GM12873 (cell line): Measurements from ENCODE around the gene AS3MT.

Experiments used
- TF ChIP-seq, protein P1 (sequence below): IDR thresholded peaks from 2 replicates; pipeline ENCODE4 v1.5.1; 2012; ENCODE audit warnings: low read depth, mild to moderate bottlenecking, moderate library complexity, low read length, control low read depth; ENCODE audit not compliant: insufficient read depth; ENCODE audit errors: missing control alignments

The AS3MT gene

GRCh38 chr10:102832248-102832647 lies 37.0 kb upstream of the AS3MT start:
- TF ChIP-seq, protein P1, sequence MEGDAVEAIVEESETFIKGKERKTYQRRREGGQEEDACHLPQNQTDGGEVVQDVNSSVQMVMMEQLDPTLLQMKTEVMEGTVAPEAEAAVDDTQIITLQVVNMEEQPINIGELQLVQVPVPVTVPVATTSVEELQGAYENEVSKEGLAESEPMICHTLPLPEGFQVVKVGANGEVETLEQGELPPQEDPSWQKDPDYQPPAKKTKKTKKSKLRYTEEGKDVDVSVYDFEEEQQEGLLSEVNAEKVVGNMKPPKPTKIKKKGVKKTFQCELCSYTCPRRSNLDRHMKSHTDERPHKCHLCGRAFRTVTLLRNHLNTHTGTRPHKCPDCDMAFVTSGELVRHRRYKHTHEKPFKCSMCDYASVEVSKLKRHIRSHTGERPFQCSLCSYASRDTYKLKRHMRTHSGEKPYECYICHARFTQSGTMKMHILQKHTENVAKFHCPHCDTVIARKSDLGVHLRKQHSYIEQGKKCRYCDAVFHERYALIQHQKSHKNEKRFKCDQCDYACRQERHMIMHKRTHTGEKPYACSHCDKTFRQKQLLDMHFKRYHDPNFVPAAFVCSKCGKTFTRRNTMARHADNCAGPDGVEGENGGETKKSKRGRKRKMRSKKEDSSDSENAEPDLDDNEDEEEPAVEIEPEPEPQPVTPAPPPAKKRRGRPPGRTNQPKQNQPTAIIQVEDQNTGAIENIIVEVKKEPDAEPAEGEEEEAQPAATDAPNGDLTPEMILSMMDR, result no peak

DNA sequence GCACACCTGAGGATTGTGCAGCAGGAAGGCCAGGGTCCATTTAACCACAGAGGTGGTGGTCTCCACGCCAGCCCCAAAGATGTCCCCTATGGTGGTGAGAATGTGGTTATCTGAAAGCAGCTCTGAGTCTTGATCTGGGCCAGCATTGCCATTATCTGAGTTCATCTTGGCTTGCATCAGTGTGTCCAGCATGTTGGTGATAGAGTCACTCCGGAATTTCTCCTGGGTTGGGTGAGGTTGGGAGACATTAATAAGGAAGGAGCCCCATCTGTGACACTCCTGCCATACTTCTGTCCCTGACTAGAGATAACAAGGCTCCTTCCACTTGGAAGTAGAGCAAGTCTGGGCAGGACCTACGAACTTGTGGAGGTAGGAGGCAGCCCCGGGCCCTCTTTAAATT lies 36.3 kb upstream of the AS3MT start:
- TF ChIP-seq, protein P1, result no peak

GRCh38 chr10:102834143-102834542 lies 35.1 kb upstream of the AS3MT start:
- TF ChIP-seq, protein P1, result no peak

GRCh38 chr10:102835007-102835482 lies 34.2 kb upstream of the AS3MT start:
- TF ChIP-seq, protein P1, result peak; percentile 95

DNA sequence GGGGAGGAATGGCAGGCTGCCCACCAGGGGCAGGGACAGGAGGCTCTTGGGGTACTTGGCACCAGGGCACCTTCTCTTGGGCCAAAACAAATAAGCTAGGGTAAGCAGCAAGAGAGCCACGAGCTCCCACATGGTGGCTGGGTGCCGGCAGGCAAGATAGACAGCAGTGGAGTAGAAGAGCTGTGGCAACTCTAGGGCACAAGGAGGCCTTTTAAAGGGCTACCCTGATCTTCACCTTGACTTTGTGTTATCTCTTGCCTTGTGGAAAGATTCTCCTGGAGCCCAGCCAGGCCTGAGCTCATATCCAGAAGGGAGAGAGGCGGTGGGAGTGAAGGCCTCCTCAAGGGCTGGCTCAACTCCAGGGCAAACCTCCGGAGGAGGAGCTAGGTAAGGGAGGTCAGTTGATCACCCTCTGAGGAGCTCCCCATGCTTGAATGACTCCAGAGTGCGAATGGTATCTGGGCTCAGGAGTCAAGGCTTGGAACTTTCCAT lies 32.0 kb upstream of the AS3MT start, which contains the start of gene CYP17A1:
Gene CYP17A1, minus strand, starts transcription at position 184 of the 492 bp plus-strand sequence. Its CDS starts 52 bp downstream, at position 132.
- TF ChIP-seq, protein P1, result no peak

DNA sequence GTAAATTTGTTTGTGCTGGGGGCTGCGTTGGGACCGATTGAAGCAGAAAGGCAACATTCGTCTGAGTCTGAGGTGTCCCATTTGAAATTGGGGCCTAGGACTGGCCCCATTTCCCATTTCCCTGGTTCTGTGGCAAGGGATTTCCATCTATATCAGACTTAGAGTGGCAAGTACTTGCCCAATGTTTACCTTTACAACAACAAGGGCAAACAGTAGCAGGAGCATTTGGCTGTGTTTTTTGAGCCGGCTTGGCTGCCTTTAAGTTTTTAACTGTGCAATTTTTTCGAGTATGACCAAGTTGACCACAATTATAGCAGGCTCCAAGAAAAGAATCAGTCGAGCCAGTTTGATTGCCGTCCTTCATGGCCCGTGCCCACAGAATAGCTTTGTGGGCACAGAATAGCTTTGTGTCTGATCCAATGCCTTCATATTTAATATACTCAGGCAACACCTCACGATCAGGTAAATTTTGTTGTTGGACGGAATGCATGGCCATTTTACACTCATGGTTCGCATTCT lies 27.4 kb upstream of the AS3MT start:
- TF ChIP-seq, protein P1, result no peak

GRCh38 chr10:102845352-102845902 lies 23.8 kb upstream of the AS3MT start:
- TF ChIP-seq, protein P1, result no peak
